ENCODE measurements around the gene CCR1.
A peak's percentile ranks its signal among the peaks of the same experiment; 100 is the strongest.

GRCh38 chr3:46208167-46208704 is at the start of gene CCR1:
- TF ChIP-seq CTCF (IDR thresholded peaks at IDR 0.05) (peak in 2 of 3 donors; percentile 29 to 39), POLR2AphosphoS5 (IDR thresholded peaks at IDR 0.05) (no peak), POLR2A (IDR thresholded peaks at IDR 0.05) (no peak)
